HG03571 (cell line): ENCODE results near the gene IMMP2L.

Experiments
- ATAC-seq: cut with Tn5 transposase; IDR thresholded peaks from one replicate; pipeline ENCODE4 v1.9.1; 2021; ENCODE audit not compliant: unreplicated experiment

IMMP2L gene

GRCh38 chr7:111113263-111114017 is 448.9 kb downstream of the IMMP2L start:
- ATAC-seq: no peak

DNA sequence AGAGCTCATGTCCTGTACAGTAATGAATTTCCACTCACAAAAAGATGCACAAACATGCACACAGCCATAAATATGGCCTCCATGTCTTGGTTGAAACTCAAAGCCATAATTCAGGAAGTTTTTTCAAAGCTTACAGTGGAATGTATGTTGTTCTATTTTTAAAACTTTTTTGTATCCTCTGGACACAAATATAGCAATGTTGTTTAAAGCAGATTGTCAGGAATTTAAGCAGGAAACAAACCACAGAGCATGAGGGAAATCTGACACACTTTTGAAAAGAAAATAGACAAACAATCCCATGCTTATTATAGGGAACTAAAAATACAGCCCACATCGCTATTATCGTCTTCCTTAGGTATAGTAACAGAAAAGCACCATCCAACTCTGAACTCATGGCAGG is 449.9 kb downstream of the IMMP2L start:
- no peak for ATAC-seq

DNA sequence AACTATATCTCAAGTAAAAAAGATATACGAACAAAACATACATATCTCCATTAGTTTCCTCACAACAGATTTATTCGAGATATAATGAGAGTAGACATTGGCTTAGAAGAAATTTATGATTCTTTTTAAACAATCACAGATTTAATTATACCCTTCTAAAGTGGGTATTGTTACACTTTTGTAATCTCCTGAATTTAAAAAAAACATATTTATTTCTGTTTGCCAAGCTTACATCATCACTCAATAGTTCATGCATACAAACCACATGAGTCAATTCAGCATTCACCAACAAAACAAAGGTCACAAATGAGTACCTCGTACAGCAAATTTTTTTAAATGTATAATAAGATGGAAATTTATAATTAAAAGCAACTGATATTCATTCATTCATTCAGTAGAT is 453.8 kb downstream of the IMMP2L start:
- no peak for ATAC-seq

GRCh38 chr7:111108000-111108399 is 454.3 kb downstream of the IMMP2L start:
- no peak for ATAC-seq

DNA sequence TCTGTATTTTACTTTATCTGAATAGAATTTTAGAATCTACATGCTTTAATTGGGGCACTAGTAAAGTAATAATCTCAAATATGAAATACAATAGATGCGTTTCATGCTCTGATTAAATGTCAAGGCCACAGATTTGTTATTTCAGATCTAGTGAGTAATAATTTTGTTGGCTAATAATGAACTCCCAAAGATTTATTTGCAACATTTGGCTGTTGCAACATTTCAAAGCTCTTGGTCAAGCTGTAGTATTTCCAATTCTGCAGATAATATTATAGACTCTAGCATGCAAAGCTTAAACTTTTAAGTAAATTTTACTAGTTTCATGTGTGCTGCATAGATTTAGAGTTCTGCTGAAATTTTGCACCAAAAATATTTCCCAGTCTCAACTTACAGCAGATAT is 454.7 kb downstream of the IMMP2L start:
- no peak for ATAC-seq

GRCh38 chr7:111105269-111105668 is 457.0 kb downstream of the IMMP2L start:
- no peak for ATAC-seq

- no peak for ATAC-seq
Measured at GRCh38 chr7:111104710-111105109, 457.6 kb downstream of the IMMP2L start.

DNA sequence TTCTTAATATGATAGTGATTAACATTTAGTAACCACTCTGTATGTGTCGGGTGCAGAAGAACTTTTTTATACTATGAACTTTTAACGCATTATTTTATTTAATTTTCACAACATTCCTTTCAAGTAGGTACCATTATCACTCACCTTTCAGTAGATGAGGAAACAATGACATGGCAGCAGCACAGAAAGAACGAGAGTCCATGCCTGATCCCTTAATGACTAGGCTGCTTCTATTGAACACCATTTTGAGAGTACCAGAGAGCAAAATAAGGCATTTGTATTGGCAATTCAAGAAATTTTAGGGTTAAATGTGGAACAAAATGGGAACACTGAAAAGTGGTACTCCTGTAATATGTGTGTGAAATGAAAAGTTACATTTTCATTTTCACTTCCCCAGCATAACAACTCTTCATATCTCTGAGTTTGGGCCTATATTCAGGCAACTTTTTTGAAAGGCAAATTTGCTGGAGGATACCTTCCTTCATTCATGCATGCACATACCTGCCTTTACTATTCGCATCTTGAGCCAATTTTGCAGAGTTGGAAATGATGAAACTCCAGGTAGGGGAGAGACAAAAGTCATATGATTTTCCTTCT is 458.5 kb downstream of the IMMP2L start:
- peak; percentile 53 for ATAC-seq

DNA sequence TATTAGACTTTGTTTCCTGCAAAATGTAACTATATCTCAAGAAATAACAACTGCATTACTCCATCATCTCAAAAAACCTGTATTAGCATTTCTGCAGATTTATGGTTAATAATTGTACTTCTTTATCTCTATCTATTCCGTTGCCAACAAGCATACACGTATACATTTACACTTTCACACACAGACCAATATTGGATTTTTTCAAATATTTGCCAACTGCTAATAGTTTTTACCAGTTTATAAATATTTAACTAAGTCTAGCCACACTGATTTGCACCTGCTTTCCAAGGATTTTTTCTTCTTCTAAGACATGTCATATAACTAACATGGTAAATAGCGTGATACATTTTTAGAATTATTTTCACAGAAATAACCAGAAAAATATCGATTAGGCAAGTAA is 459.2 kb downstream of the IMMP2L start:
- ATAC-seq: no peak

DNA sequence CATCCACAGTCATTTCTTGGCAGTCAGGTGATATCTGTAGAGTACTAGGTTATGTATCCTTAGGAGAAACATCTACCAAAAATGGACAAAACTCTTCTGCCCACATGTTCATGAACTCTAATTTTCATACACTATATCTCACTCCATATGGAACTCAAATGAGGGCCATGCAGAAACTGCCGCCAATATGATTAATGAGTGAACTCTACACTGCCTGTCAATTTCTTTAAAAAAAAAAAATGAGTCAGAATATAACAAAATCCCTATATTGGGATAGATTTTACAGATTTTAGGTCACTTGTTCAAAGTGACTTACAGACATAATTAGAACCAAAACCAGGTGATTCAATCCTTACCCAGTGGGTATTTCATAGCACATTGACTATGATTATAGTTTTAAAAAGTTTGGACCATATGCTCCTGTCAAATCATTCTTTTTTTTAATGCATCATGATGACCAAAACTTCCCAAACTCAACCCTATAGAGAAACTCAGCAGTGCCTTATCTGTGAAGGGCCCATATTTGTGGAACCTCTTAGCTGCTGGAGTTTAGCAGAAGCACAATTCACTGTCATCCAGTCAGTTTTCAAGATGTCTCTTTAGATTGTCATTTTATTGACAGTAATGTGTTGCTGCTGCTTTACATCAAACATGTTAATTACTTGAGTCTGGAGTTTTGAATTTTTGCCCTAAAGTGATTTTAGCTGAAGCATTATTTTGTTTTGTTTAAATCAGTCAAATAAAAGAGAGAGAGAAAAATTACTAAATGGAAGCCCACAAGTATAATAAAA is 460.2 kb downstream of the IMMP2L start:
- no peak for ATAC-seq

- ATAC-seq: no peak
Measured at GRCh38 chr7:111098926-111099250, 463.4 kb downstream of the IMMP2L start.

- peak; percentile 82 for ATAC-seq
Measured at GRCh38 chr7:111098011-111098925, 464.0 kb downstream of the IMMP2L start.

DNA sequence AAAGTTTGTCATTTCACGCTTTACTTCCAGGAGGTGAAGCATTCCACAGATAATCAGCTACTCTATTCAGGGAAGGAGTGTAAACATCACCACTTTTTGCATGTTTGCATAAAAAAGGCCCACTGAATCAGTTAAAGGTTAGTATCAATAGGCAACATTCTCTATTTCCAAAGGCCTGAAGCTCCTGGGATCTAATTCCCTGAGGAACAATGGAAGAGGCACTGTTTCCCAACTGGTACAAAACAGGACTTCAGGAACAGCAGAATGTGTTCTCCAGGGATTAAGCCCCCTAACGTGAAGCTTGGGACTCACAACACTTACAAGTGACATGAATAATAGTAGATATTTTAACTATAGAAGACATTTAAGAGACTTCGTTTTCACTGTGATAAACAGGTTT is 465.3 kb downstream of the IMMP2L start:
- no peak for ATAC-seq

GRCh38 chr7:111094419-111094818 is 467.9 kb downstream of the IMMP2L start:
- no peak for ATAC-seq

GRCh38 chr7:111093496-111093895 is 468.8 kb downstream of the IMMP2L start:
- ATAC-seq: no peak

GRCh38 chr7:111092406-111093236 is 469.7 kb downstream of the IMMP2L start:
- peak; percentile 55 for ATAC-seq

DNA sequence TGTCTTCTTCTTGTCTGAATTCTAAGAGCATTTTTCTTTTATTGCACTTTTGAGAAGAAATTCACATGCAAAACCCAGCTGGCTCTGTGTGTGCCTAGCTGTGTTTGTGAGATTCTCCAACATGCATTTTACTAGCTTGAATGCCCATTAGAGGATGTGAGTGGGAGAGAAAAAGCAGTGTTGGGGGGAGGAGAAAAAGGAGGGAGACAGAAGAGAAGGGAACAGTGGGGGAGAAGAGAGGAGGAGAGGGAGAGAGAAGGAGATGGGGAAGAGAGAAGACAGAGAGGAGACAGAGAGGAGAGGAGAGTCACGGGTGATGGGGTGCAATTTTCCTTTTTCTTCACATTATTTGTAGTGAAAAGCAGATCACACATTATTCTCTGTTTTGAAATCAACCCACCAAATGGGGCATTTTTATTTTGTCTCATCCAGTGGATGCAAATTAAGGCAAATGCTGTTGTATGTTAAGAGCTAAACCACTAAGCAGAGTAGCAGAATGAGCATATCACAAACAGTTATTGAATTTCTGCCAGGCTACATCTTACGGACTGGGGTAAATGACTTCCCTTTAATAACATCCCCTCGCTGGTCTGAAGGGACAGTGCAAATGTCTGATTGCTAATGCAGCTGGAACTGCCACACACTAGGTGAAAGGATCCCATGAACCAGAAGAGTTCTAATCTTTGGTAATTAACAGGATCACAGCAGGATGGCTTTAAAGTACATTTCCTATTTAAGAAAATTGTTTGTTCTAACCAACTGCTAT is 470.5 kb downstream of the IMMP2L start:
- peak; percentile 32 for ATAC-seq

- no peak for ATAC-seq
Measured at GRCh38 chr7:111090846-111091245, 471.4 kb downstream of the IMMP2L start, which contains the start of gene LRRN3. Gene LRRN3, plus strand, starts transcription at chr7:111091127. Its CDS starts 31,646 bp downstream, at chr7:111122773.

- ATAC-seq: no peak
Measured at GRCh38 chr7:111089822-111090426, 472.4 kb downstream of the IMMP2L start.
